KG1 (cell line): Measurements from ENCODE around the gene OTUB1.
"Not testable (repeated sequence)": the region's sequence is repeated elsewhere in the genome, so short reads cannot be mapped to it uniquely, and the experiment has no call there.

ENCODE experiments used
- DNase-seq: peaks from one replicate; lab custom pipeline; 2025; lab: John Stamatoyannopoulos, UW

The OTUB1 gene, protein sequence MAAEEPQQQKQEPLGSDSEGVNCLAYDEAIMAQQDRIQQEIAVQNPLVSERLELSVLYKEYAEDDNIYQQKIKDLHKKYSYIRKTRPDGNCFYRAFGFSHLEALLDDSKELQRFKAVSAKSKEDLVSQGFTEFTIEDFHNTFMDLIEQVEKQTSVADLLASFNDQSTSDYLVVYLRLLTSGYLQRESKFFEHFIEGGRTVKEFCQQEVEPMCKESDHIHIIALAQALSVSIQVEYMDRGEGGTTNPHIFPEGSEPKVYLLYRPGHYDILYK

DNA sequence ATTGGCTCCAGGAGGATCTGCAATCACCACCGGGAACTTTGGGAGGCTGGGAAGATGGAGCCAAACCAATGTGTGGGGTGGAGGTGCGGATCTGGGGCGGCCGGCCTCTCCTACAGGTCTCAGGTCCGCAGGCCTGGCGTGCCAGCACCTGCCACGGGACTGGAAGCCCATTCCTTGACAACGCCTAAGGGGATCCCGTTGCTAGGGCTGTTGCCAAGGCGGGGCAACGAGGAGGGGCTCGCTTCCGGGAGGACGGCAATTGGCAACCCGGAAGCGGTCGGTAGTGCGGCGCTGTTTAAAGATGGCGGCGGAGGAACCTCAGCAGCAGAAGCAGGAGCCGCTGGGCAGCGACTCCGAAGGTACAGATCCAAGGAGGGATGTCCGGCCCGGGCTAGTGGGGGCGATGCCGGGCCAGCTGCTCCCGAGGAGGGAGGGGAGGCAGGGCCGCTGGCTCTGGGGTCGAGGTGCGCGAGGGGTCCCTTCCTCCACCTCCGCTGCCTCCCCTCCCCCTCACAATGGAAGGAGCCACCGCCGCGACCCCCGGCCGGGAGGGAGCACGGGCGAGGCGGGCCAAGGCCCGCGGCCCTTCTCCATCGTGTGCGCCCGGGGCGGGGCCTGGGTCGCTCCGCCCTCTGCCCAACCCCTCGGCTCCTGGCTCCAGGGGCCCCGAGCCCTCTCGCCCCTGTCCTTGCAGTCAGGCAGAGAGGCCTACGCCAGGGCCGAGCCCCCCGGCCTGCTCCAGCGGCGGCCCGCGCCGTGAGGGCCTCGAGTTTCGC is at the start of gene OTUB1:
TSS of gene OTUB1 (plus strand) at position 283 of the 776 bp plus-strand sequence. CDS start at position 302, 19 bp downstream.
- peak; percentile 85 for DNase-seq

DNA sequence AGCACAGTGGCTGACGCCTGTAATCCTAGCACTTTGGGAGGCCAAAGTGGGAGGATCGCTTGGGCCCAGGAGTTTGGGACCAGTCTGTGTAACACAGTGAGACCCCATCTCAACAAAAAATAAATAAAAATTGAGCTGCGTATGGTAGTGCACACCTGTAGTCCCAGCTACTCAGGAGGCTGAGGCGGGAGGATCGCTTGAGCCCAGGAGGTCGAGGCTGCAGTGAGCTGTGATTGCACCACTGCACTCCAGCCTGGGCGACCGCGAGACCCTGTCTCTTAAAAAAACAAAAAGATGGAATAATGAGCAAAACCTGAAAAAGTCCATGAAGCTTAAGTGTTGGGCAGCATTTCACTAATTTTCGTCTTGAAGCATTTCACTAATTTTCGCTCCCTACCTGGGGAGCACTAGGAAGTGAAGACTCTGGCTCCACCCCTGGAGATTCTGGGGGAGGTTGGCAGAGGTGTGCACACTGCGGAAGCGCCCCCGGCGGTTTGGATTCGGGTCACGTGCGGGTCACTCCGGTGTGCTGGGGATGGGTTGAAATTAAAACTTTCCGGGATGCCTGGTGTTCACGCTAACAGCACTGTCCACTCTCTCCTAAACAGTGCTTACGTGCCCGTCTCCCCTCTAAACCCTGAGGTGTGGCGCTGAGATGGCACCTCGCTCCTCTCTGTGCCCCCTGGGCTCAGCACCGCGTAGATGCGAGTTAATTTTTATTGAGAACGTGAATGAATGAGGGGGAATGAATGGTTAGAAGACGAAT is 48.3 kb upstream of the OTUB1 start:
- DNase-seq: no peak

DNA sequence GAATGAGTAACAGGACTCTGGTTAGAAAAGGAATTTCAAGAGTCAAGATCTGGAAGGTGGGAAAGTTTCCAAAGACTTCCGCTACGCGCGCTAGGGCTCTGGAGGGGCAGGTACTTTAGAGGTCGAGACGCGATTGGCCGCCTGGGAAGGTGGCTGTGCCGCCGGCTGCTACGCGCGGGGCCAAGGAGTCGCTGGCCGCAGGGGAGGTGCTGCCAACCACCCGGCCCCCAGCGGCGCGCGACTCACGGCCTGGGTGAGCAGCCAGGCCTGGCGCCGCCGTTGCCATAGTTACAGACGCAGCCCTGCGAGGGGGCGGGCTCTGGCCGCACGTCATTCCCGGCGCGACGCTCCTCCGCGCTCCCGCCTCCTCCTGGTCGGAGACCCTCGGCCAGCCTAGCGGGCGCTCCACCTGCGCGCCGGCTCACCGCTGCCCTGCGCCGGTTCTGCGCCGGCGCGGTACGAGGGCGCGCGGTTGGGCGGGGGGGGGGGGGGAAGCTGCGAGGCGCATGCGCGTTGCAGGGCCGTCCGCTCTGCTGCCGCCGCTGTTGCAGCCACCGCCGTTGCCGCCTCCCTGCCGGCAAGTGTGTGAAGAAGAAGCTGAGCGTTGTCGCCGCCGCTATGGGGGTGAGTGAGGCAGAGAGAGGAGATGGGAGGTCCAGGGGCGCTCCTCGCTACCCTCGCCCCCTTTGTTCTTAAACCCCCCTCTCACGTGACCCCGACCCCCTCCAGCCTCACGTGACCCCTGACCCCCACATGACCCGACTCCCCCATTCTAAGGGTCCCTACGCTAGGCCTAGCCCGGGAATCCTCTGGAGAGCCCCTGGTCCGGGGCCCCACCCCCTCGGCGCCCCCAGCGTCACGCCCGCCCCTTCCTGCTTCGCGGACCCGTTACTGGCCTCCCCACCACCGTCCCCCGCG is 47.5 kb upstream of the OTUB1 start, which contains the start of gene NAA40:
TSS of gene NAA40 (plus strand) at position 524 of the 918 bp plus-strand sequence. CDS start at position 619, 95 bp downstream.
- peak; percentile 98 for DNase-seq

DNA sequence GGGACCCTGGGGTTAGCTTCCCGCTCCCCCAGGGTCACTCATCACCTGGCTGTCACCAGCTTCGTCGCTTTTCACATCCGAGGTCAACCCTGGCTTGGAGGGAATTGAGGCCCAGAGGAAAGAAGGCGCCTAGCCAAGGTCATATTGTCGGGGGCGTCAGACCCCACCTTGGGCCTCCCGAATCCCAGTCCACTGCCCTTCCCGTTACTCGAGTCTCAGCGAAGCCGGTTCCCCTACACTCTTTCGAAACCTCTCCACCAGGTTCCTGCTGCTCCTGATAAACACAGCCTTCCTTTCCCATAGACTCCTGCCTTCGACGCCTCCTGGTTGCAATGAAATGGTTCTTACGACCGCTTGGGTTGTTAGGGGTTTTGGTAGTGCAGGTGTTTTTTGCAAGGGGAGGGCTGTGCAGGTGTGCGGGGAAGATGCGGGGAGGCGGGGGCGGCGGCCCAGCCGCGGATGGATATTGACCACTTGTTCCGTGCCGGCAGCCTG is 46.8 kb upstream of the OTUB1 start:
- no peak for DNase-seq

DNA sequence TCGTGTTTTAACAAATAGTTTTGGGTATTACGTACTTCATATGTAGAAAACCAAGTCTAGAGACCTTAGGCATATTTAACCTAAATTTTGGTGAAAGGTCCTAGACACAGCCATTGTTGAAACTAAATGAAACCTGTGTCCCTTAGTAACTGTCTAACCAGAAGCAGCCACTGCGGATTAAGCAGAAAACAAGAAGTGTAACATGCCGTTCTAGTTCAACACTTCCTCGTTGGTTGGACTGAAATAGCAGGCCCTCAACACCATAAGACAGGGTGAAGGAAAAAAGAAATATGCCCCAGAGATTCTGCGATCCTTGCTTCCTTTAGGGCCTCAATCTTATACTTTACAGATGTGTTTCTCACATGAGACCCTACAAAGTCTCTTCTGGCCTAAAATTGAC is 45.5 kb upstream of the OTUB1 start:
- DNase-seq: no peak

DNA sequence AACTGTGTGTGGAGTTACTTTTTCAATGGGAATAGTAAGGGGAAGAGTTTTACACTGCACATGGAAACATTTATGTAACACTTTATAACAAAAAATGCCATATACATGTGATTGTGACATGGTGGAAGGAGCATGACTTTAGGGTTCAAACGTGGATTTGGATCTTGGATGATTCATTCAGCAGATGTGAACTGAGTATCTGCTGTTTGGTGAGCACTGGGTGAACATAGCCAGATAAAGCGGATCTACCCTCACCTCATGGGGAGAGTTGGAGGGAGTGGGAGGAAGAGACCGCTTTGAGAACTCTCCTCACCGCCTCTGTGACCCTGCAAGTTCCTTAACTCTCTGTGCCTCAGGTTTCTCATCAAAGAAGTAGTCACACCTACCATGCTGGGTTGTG is 44.3 kb upstream of the OTUB1 start:
- no peak for DNase-seq

DNA sequence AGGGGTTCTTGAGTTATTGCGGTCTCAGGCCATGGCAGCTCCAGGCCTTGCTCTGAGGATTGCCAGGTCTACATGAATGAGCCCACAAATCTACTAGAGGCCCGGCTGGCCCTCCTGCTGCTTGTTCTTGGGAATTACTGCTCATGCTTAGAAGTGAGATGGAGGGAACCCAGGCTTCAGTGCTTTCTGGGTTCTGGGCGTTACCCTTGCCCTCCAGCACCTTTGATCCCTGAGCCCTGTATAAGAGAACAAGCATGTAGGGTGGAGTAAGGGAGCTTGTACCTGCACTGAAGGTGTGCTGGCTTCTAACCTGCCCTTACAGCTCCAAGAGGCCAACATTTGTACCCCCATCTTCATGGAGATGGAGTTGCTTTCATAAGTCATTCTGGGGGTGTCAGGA is 43.4 kb upstream of the OTUB1 start:
- DNase-seq: no peak

DNA sequence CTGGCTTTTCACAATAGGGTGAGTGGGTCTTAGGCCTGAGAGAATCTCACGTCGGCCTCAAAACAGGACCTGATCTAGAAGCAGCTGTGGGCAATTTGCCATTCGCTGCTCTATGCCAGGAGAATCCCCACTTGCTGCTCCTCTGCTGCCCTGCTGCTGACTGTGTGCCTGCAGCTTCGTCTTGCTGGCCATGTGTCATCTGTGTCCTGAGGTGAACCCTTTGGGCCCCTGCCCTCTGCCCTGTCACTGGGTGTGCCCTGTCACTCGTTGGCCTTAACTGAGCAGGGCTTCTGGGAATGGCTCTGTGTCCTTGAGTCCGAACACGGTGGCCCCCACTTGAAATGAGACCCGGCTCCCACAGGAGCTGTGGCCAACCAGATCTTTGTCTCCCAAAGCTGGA is 41.3 kb upstream of the OTUB1 start:
- no peak for DNase-seq

DNA sequence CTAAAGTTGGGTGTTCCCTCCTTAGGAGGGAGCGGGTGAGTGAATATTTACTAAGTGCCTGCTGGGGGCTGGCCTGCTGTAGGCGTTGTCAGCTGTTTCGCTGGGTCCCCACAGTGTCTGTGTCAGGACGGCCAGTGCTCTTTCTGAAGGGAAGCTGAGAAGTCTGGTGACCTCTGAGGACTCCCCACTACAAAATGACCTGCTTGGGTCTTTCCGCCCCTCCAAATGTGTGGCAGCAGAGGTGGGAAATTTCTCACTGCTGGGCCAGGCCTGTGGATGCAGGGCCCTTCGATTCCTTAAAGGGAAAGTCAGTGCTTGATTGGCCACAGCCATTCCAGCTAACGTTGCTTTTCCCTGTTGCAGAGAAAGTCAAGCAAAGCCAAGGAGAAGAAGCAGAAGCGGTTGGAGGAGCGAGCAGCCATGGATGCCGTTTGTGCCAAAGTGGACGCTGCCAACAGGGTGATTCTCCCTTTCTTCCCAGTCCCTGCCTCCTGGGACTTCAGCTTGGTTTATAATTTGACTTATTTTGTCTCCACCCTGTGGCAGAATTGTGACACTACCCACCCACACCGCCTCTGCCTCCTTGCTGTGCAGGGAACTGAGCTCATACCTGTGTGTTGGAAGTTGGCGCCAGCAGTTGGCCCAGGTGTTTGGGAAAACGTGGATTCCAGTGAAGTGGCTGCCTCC is 40.6 kb upstream of the OTUB1 start:
- DNase-seq: peak; percentile 15

DNA sequence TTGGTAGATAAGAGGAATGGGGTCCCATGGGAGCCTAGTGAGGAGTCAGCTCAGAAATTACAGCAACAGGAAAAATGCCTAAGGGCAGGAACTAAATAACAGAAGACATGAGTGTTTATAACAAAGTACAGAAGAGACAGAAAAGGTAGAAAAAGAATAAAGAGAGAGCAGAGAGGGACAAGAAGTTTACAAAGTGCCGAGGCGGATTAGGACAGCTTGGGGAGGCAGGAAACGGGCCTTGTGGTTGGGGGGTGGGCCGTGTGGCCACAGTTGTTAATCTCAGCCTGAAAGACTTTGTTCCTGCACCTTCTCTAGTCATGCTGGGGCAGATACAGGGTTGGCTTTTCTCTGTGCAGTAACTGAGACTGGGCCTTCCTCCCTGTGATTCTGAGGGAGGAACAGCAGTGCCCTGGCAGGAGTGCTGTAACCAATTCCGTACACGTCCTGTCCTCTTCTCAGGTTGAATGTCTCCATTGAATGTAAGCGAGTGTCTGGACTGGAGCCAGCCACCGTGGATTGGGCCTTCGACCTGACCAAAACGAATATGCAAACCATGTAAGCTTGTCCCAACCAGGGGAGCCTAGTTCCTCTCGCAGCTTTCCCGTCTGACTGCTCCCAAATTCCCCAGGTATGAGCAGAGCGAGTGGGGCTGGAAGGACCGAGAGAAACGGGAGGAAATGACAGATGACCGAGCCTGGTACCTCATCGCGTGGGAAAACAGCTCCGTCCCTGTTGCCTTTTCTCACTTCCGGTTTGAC is 34.3 kb upstream of the OTUB1 start:
- no peak for DNase-seq

DNA sequence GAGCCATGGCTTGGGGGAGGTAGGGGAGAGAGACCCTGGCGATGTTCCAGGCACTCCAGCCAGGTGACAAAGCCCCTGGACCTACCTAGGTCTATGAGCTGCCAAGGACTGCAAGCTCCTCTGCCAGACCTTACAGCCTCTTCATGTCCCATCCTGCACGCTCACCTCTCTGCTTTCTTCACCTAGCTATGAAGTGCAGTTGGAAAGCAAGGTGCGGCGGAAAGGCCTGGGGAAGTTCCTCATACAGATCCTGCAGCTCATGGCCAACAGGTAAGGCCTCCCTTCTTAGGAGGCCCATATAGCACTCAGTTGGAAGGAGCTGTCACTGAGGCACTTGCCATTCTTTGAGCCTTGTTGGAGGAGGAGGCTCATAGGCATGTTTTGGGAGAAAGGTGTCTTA is 33.7 kb upstream of the OTUB1 start:
- no peak for DNase-seq

DNA sequence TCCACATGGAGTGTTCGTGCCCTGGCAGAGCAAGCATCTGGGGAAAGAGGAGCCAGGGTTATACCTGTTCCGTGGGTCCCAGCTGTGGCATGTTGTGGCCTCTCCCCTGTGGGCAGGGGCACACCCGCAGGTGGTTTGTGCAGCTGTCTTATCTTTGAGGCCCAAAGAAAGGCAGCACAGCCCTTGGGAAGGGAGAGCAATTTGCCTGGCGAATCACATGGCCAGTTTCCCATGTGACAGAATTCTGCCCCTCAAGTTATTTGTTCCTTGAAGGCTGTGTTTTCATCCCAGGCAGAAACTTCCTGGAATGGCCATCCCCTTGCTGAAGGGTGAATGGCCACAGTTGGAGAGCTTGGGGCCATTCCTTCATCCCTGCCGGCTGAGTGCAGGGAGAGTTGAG is 28.2 kb upstream of the OTUB1 start:
- no peak for DNase-seq

DNA sequence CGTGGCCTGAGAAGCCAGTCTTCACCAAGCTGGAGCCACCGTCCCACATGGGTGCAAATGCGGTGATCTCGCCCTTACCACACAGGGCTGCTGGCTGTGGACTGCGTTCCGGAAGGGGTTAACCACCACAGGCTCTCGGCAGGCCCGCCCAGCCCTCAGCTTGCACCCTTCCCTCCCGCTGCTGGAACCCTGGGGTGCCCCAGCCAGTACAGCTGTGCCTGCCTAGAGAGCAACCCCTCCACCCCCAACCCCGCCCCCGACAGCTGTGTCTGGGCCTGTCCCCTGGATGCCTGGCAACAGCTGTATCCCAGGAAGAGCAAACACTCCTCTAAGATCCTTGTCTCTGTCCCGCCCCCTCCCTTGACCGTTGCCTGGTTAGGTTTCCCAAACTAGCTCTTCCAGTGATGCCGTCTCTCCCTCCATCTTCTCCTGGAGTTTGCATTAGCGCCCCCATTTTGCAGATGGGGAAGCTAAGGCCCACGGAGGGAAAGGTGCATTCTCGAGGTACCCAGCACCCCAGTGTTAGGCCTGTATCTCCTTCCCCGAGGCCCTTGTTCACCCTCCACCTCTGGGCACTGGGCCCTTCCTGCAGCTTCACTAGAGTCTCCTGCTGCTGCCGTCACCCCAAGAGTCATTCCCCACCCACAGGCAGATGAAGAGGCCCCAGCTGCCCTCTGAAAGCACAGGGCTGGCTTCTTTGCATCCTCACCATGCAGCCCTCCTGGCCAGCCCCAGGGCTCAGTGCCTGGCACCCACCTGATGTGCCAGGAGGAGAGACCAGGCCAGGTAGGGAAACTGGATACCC is 24.4 kb upstream of the OTUB1 start:
- DNase-seq: no peak

DNA sequence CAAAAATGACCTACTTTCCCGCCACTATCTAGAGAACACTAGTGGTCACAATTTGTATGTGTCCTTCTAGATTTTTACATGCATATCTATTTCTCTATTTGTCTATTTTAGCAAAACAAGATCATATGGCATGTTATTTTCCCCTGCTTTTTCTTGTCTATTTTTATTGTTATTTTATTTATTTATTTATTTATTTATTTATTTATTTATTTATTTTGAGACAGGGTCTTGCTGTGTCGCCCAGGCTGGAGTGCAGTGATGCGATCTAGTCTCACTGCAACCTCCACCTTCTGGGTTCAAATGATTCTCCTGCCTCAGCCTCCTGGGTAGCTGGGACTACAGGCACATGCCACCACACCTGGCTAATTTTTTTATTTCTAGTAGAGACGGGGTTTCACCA is 22.3 kb upstream of the OTUB1 start:
- not testable (repeated sequence) for DNase-seq

DNA sequence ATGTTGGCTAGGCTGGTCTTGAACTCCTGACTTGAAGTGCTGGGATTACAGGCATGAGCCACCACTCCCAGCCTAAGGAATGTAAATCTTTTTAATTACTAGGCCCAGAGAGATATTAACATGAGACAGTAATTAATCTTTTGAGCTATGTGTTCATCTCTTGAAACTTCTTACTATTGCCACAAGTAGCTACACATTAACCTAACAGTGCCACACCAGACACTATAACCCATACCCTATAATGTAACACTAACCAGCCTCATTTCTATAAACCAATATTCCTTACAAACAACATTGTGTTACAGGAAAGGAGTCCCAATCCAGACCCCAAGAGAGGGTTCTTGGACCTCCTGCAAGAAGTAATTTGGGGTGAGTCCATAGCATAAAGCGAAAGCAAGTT is 19.8 kb upstream of the OTUB1 start:
- DNase-seq: no peak

DNA sequence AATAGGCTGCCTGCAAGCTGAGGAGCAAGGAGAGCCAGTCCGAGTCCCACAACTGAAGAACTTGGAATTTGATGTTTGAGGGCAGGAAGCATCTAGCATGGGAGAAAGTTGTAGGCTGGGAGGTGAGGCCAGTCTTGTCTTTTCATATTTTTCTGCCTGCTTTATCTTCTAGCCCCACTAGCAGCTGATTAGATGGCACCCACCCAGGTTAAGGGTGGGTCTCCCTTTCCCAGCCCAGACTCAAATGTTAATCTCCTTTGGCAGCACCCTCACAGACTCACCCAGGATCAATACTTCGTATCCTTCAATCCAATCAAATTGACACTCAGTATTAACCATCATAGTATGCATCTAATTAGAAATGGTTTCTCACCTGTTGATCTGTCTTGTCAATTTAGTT is 16.8 kb upstream of the OTUB1 start:
- no peak for DNase-seq

DNA sequence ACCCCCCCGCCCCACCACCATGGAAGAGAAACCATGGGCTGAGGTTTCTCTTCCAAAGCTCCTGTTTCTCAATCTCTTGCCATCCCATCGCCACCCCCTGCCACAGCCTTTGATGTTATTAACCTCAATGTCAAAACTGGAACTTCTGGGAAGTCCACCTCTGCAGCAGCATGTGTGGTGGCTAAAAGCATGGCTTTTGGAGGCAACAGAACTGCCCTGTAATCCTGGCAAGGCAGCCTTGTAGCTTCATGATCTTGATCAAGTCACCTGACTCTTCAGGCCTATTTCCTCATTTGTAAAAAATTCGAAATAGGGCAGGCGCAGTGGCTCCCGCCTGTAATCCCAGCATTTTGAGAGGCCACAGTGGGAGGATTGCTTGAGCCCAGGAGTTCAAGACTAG is 15.3 kb upstream of the OTUB1 start:
- DNase-seq: no peak

DNA sequence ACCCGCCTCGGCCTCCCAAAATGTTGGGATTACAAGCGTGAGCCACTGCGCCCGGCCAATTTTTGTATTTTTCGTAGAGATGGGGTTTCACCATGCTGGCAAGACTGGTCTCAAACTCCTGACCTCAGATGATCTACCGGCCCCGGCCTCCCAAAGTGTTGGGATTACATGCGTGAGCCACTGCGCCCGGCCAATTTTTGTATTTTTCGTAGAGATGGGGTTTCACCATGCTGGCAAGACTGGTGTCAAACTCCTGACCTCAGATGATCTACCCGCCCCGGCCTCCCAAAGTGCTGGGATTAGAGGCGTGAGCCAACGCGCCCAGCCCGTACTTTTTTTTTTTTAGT is 12.4 kb upstream of the OTUB1 start:
- not testable (repeated sequence) for DNase-seq
